ENCODE data around the gene CYP46A1. TPM values are rescaled to one million over a fixed set of nuclear protein-coding genes. Genes with fewer than 3 reads are reported as not detected.

CYP46A1 gene
- total RNA-seq, 4 donors from 2014 or later = 0.94 to 2.4 (median 0.95) TPM

- TF ChIP-seq, protein P1, sequence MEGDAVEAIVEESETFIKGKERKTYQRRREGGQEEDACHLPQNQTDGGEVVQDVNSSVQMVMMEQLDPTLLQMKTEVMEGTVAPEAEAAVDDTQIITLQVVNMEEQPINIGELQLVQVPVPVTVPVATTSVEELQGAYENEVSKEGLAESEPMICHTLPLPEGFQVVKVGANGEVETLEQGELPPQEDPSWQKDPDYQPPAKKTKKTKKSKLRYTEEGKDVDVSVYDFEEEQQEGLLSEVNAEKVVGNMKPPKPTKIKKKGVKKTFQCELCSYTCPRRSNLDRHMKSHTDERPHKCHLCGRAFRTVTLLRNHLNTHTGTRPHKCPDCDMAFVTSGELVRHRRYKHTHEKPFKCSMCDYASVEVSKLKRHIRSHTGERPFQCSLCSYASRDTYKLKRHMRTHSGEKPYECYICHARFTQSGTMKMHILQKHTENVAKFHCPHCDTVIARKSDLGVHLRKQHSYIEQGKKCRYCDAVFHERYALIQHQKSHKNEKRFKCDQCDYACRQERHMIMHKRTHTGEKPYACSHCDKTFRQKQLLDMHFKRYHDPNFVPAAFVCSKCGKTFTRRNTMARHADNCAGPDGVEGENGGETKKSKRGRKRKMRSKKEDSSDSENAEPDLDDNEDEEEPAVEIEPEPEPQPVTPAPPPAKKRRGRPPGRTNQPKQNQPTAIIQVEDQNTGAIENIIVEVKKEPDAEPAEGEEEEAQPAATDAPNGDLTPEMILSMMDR (IDR thresholded peaks at IDR 0.05) = peak in 2 of 3 donors; percentile 39 to 56
- DNase-seq (ENCODE audit: low spot score) = peak; percentile 72
- ATAC-seq (ENCODE audit: low FRiP score) = peak; percentile 55
Measured at GRCh38 chr14:99682809-99683618, 1.1 kb upstream of the CYP46A1 start.

DNA sequence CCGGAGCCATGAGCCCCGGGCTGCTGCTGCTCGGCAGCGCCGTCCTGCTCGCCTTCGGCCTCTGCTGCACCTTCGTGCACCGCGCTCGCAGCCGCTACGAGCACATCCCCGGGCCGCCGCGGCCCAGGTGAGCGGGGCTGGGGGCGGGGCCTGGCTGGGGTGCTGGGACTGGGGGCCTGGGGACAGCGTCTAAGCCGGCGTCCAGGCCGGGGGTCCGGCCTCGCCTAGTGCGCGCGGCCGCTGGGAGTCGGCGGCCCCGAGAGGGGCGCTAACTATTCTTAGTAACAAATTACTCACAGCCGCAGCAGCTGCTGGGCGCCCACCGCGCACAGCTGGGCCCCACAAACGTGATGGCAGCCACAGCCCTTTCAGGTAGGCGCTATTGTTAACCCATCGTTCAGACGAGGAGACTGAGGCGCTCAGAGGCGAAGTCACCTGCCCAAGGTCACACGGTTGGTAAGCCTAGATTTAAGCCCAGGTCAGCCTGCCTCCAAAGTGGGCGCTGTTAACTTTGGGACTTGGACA is 374 bp downstream of the CYP46A1 start:
- TF ChIP-seq, protein P1 (IDR thresholded peaks at IDR 0.05) = no peak
- DNase-seq (ENCODE audit: low spot score) (no peak), ATAC-seq (ENCODE audit: low FRiP score) (peak; percentile 3)

GRCh38 chr14:99685151-99685591 is 1.1 kb downstream of the CYP46A1 start:
- TF ChIP-seq, protein P1 (IDR thresholded peaks at IDR 0.05) = no peak

DNA sequence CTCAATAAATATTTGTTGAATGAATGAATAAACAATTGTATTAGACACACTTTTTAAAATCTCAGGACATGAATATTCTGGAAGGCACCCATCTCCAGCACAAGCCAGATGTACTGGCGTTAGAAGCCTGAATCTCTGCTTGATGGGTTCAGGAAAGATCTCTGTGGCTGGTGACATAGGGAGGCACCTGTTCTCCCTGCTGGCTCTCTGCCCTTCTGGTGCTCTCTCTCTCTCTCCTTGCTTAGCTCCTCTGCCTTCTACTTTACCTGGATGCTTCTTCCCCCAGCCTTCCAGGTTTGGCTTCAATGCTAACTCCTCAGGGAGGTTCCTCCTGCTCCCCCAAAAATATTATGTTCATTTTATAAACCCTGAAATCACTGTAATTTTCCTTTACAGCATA is 1.5 kb downstream of the CYP46A1 start:
- DNase-seq (ENCODE audit: low spot score) (no peak), ATAC-seq (ENCODE audit: low FRiP score) (no peak)
- TF ChIP-seq, protein P1 (IDR thresholded peaks at IDR 0.05) = no peak

More at GRCh38 chr14:99685151-99685591, 1.1 kb downstream of the CYP46A1 start:
- ATAC-seq (ENCODE audit: low FRiP score) (no peak), DNase-seq (ENCODE audit: low spot score) (no peak)

- no peak for ATAC-seq (ENCODE audit: low FRiP score)
Measured at GRCh38 chr14:99686557-99687283, 2.6 kb downstream of the CYP46A1 start.

DNA sequence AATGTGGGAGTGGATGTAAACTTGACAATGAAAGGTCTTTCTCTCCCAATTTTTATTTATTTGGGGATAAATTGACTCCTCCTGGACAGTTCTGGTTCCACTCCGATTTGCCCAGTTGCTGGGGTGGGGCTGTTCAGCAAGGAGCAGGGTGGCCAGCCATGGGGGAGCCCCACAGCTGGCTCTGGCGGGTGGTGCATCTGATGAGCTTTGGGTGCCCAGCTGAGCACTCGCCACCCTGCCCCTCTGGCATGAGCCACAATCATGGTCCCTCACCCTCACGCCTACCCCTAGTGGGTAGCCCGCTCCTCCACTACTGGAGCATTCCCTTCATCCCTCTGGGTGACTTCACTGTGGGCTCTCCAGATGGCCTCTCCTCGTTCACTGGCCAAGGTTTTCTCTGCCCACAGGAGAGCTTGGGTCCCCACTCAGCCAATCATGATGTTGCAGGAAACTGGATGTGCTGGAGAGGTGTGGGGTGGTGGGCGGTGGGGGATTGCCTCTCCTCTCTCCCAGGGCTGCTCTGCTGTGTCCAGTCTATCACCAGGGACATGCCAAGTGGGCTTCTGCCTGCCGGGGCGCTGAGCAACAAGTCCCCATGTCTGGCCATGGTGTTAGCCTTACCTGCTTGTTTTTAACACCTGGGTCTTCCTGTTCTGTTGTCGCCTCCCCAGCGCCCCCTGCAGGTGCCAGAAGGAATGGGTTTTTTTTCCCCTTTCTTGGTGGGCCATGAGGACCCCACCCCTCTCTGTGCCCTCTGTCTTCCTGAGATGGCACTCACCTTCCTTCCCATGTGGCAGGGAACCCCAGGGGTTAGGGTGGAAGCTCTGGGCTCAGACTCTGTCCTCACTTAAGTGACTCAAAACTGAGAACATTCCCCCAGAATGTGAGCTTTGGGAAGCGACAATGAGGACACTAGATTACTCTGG is 3.4 kb downstream of the CYP46A1 start:
- no peak for DNase-seq (ENCODE audit: low spot score)
- TF ChIP-seq, protein P1 (IDR thresholded peaks at IDR 0.05) = no peak
- no peak for ATAC-seq (ENCODE audit: low FRiP score)

More at GRCh38 chr14:99686557-99687283, 2.6 kb downstream of the CYP46A1 start:
- TF ChIP-seq, protein P1 (IDR thresholded peaks at IDR 0.05) = no peak
- DNase-seq (ENCODE audit: low spot score) = no peak

Data from omental fat pad (tissue), 4 donors.